ENCODE measurements around the gene ZNF175.

ZNF175 gene

DNA sequence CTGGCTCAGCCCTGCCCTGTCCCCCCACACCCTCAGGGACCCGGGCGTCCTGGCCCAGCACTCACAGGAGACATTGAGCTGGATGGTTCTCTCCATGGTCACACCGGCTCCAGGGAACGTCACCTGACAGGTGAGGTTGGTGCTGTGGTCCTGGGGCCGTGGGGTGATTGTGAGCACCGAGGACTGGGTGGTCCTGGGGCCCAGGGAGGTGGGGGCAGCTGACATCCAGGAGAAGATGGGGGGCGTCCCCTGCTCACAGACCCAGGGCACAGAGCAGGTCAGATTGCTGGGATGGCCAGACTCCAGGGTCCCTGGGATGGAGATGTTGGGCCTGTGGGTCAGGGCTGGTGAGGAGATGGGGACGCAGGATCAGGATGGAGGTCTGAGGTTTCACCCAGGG is 40.5 kb upstream of the ZNF175 start:
- H3K36me3 Mint-ChIP-seq (ENCODE audit: low read depth) = no peaks in the 10 kb centered on the region
- TF ChIP-seq, protein P1, sequence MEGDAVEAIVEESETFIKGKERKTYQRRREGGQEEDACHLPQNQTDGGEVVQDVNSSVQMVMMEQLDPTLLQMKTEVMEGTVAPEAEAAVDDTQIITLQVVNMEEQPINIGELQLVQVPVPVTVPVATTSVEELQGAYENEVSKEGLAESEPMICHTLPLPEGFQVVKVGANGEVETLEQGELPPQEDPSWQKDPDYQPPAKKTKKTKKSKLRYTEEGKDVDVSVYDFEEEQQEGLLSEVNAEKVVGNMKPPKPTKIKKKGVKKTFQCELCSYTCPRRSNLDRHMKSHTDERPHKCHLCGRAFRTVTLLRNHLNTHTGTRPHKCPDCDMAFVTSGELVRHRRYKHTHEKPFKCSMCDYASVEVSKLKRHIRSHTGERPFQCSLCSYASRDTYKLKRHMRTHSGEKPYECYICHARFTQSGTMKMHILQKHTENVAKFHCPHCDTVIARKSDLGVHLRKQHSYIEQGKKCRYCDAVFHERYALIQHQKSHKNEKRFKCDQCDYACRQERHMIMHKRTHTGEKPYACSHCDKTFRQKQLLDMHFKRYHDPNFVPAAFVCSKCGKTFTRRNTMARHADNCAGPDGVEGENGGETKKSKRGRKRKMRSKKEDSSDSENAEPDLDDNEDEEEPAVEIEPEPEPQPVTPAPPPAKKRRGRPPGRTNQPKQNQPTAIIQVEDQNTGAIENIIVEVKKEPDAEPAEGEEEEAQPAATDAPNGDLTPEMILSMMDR (IDR thresholded peaks at IDR 0.05) = no peak
- H3K4me3 Mint-ChIP-seq = no peak overlapping the region
- no peaks in the 10 kb centered on the region for H3K4me1 Mint-ChIP-seq
- no peak overlapping the region for H3K27ac Mint-ChIP-seq
- no peak for DNase-seq
- H3K27me3 Mint-ChIP-seq (ENCODE audit: low read depth, poor library complexity) = no peaks in the 10 kb centered on the region
- H3K9me3 Mint-ChIP-seq = peaks cover 64% of the 10 kb centered on the region

DNA sequence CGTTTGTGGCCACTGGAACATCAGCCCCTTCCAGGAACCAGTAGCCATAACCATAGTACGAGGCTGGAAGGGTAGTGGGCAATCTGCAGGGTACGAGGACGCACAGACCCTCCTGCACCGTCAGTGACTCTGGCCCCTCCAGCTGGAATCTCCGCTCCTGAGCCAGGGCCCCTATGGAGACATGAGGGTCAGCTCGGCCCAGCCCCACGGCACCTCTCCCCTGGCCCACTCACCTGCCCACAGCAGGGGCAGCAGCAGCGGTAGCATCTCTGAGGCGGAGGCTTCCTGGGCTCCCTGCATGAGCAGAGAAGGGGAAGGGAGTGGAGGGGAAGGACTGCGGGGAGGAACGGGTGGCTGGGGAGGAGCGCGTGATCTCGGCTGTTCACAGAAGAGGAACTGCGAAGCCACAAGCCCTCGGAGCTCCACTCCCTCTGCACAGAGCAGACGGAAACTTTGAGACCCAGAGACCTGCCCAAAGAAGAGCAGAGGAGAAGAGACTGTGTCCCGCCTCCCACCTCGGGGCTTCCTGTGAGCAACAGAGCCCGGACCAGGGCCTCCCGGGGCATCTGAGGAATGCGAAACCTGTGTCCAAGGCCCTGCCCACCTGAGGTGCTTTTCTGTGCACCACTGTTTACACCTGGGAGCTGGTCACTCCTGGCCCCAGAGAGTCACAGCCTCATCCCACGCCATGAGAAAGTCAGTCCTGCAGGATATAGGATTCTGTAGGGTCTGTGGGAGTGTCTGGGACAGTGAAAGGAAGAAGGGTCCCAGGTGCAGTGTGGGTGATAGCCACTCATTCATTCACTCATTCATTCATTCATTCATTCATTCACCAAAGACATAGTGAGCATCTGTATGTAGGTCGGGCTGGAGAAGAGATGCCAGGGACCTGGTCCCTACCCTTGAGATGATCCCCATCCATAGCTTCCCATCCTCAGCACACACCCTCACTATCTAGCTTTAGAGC is 39.5 kb upstream of the ZNF175 start, which contains the start of gene SIGLEC6:
TSS of gene SIGLEC6 (minus strand) at position 322 of the 967 bp plus-strand sequence. CDS start at position 300, 22 bp downstream.
- H3K4me1 Mint-ChIP-seq = no peaks in the 10 kb centered on the region
- H3K9me3 Mint-ChIP-seq = peaks cover 61% of the 10 kb centered on the region
- H3K27ac Mint-ChIP-seq = no peak within 1 kb of the TSS
- no peak within 1 kb of the TSS for H3K4me3 Mint-ChIP-seq
- H3K27me3 Mint-ChIP-seq (ENCODE audit: low read depth, poor library complexity) = no peaks in the 10 kb centered on the region
- DNase-seq = no peak
- TF ChIP-seq, protein P1 (IDR thresholded peaks at IDR 0.05) = no peak
- H3K36me3 Mint-ChIP-seq (ENCODE audit: low read depth) = no peaks in the 10 kb centered on the region

DNA sequence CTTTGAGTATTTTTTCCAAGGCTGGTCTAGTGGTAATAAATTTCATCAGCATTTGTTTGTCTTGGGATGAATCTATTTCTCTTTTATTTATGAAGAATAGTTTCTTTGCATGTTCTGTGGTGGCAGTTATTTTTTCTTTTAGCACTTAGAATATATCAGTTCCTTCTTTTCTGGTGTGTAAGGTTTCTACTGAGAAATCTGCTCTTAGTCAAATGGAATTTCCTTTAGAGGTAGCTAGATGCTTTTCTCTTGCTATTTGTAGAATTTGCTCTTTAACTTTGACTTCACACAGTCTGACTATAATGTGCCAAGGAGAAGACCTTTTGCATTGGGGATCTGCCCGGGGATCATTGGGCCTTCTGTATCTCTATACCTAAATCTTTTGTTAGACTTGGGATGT is 35.5 kb upstream of the ZNF175 start:
- no peak overlapping the region for H3K4me3 Mint-ChIP-seq
- TF ChIP-seq, protein P1 (IDR thresholded peaks at IDR 0.05) = no peak
- H3K9me3 Mint-ChIP-seq = peaks cover 48% of the 10 kb centered on the region
- H3K36me3 Mint-ChIP-seq (ENCODE audit: low read depth) = no peaks in the 10 kb centered on the region
- no peak for DNase-seq
- H3K27ac Mint-ChIP-seq = no peak overlapping the region
- no peaks in the 10 kb centered on the region for H3K4me1 Mint-ChIP-seq
- peaks cover 6% of the 10 kb centered on the region for H3K27me3 Mint-ChIP-seq (ENCODE audit: low read depth, poor library complexity)

DNA sequence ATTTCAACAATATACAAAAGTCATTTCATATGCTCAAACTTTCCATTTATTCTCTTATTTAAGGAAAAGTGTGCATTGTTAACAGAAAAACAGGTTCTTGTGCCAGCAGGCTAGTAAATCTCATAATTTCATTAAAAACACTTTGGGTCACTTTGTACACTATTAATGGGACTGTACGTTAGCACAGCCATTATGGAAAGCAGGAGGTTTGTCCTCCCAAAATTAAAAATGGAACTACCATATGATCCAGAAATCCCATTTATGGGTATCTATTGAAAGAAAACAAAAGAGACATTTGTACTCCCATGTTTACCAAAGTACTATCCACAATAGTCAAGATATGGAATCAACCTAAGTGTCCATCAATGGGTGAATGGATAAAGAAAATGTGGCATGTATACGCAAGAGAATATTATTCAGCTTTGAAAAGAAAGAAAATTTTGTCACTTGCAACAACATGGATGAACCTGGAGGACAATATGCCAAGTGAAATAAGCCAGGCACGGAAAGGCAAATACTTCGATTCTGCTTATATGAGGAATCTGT is 31.2 kb upstream of the ZNF175 start:
- no peaks in the 10 kb centered on the region for H3K4me1 Mint-ChIP-seq
- TF ChIP-seq, protein P1 (IDR thresholded peaks at IDR 0.05) = no peak
- H3K27ac Mint-ChIP-seq = no peak overlapping the region
- H3K4me3 Mint-ChIP-seq = no peak overlapping the region
- no peaks in the 10 kb centered on the region for H3K36me3 Mint-ChIP-seq (ENCODE audit: low read depth)
- no peak for DNase-seq
- H3K9me3 Mint-ChIP-seq = peaks cover 58% of the 10 kb centered on the region
- H3K27me3 Mint-ChIP-seq (ENCODE audit: low read depth, poor library complexity) = peaks cover 9% of the 10 kb centered on the region

DNA sequence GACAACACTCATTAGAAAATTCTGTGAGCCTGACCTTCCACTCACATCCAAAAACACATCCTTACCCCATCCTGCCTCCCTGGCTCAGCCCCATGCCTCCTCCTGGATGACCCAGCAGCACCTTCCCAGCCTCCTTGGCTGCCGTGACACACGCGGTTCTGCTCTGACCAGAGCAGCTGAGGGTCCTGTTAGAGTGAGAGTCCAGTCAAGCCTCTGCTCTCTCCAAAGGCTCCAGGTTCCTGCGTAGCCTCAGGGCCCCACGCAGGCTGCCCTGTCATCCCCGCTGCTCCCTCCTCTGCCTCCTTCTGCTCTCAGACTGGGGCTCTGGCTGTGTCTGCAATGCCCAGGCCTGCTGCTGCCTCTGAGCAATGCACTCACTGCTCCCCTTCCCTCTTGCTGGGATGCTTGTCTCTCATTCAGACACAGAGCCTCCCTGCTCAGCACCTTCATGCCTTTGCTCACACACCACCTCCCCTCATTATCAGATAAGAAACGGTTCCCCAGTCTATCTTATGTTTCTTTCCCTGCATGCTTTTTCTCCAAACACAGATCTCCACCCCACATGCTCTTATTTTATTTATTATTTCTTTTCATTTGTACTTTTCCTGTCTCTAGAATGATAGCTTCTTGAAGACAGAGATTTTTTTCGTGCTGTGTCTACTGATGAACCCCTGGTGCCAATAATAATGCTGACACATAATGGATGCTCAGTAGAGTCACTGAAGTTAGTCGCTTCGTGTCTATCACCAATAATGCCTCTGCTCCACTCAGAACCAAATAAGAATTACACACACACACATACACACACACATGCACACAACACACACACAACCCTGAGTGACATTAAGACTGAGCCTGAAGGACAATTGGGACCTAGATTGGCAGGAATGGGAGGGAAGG is 29.4 kb upstream of the ZNF175 start:
- H3K27ac Mint-ChIP-seq = no peak overlapping the region
- no peaks in the 10 kb centered on the region for H3K36me3 Mint-ChIP-seq (ENCODE audit: low read depth)

More for the DNA sequence above, 29.4 kb upstream of the ZNF175 start:
- DNase-seq = no peak
- peaks cover 64% of the 10 kb centered on the region for H3K9me3 Mint-ChIP-seq
- TF ChIP-seq, protein P1 (IDR thresholded peaks at IDR 0.05) = no peak
- H3K27me3 Mint-ChIP-seq (ENCODE audit: low read depth, poor library complexity) = peaks cover 11% of the 10 kb centered on the region
- no peaks in the 10 kb centered on the region for H3K4me1 Mint-ChIP-seq
- no peak overlapping the region for H3K4me3 Mint-ChIP-seq

All from nephron progenitor cell (in vitro differentiated cells).